Coronary artery (tissue), 2 donors: ENCODE measurements around the gene CCDC86.

Experiments used
- DNase-seq: peaks from one replicate; pipeline ENCODE4 v3.0.0-alpha.2; 2017; ENCODE audit warnings: low spot score
- H3K27ac ChIP-seq, 2 donors: fragments of 200-600 bp; sonication (generic); one replicate each; pipeline ENCODE4 v1.5.1; 2016 to 2019
- H3K4me3 ChIP-seq: fragments of 200-600 bp; sonication (generic); 2 replicates; pipeline ENCODE4 v1.5.1; 2016; ENCODE audit warnings: mild to moderate bottlenecking, moderate library complexity
- TF ChIP-seq, protein P1 (sequence below): fragments of 200-600 bp; sonication (generic); IDR thresholded peaks from one replicate; pipeline ENCODE4 v1.5.1; 2019; ENCODE audit warnings: antibody characterized with exemption

CCDC86 gene

DNA sequence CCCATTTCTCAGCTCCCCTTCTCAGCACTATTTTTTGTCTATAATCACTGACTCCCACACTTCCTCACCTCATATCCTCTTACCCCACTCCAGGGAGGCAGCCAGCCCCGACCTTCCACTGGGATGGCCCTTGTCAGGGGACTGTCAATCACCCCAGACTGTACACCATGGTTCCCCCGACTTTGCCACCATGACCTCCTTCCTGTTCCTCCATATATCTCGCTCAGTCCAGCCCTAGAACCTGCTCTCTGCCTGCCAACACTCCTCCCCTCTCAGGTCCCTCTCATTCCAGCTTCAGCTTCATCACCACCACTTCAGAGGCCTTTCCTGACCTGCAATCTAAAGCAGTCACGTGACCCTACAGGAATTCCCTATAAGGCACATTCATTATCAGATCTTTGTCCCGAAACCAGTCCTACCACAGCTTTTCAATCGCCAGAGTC, 48.0 kb downstream of the CCDC86 start:
- Histone ChIP-seq H3K27ac (no peak overlapping the region), H3K4me3 (no peak overlapping the region)
- DNase-seq = no peak
- TF ChIP-seq, protein P1, sequence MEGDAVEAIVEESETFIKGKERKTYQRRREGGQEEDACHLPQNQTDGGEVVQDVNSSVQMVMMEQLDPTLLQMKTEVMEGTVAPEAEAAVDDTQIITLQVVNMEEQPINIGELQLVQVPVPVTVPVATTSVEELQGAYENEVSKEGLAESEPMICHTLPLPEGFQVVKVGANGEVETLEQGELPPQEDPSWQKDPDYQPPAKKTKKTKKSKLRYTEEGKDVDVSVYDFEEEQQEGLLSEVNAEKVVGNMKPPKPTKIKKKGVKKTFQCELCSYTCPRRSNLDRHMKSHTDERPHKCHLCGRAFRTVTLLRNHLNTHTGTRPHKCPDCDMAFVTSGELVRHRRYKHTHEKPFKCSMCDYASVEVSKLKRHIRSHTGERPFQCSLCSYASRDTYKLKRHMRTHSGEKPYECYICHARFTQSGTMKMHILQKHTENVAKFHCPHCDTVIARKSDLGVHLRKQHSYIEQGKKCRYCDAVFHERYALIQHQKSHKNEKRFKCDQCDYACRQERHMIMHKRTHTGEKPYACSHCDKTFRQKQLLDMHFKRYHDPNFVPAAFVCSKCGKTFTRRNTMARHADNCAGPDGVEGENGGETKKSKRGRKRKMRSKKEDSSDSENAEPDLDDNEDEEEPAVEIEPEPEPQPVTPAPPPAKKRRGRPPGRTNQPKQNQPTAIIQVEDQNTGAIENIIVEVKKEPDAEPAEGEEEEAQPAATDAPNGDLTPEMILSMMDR = no peak

DNA sequence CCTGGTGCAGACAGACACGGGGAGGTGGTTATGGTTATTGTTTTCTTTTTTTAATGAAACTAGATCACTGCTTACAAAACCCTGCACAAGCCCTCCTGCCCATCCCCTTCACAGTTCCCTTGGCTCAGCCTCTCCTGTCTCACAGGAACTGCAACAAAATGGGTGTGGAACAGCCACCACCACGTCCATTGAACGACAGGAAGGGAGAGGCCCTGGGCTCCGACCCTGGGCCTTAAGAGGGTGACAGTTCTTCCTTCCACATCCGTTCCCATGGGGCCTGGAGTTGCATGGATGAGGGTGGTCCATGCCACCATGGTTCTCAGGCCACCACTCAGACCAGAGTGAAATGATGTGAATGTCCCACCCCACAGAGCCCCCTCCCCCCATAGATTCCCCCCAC, 48.8 kb downstream of the CCDC86 start:
- DNase-seq = no peak
- Histone ChIP-seq H3K4me3 (no peak overlapping the region), H3K27ac (no peak overlapping the region)
- TF ChIP-seq, protein P1 = no peak

- TF ChIP-seq, protein P1 = no peak
- no peak overlapping the region for H3K4me3 ChIP-seq
- no peak overlapping the region for H3K27ac ChIP-seq
- no peak for DNase-seq
These were observed 49.3 kb downstream of the CCDC86 start for GRCh38 chr11:60891103-60891741.

DNA sequence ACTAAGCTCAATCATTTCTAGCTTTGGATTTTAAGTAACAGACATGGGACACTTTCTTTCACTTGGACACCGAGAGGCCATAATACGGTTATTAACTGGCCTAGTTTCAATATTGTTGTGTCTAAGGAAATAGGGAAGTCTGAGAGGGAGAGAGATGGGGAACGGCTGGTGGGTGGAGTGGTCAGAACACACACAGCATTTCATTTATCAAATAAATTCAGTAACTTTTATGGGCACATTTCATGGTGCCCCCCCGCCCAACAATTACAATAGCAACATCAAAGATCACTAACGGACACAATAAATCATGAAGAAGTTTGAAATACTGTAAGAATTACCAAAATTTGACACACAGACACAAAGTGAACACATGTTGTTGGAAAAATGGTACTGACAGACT, 53.8 kb downstream of the CCDC86 start:
- Histone ChIP-seq H3K27ac (no peak overlapping the region), H3K4me3 (no peak overlapping the region)
- DNase-seq = no peak
- TF ChIP-seq, protein P1 = no peak

GRCh38 chr11:60897496-60897895, 55.6 kb downstream of the CCDC86 start:
- Histone ChIP-seq H3K4me3 (no peak overlapping the region), H3K27ac (no peak overlapping the region)
- TF ChIP-seq, protein P1 = no peak
- no peak for DNase-seq

- Histone ChIP-seq H3K4me3 (no peak overlapping the region), H3K27ac (peak overlapping the region in 1 of 2 donors; percentile 30)
- TF ChIP-seq, protein P1 = peak; percentile 84
- DNase-seq = no peak
These were observed 57.4 kb downstream of the CCDC86 start for GRCh38 chr11:60899046-60899936.
